ENCODE data around the gene CNTNAP2.
"Not testable (repeated sequence)": the region's sequence is repeated elsewhere in the genome, so short reads cannot be mapped to it uniquely, and the experiment has no call there.

Gene CNTNAP2

GRCh38 chr7:147106746-147107145 lies 990.1 kb downstream of the CNTNAP2 start:
- Mint-ChIP-seq H3K27me3 (no peaks in the 10 kb centered on the region), H3K36me3 (no peaks in the 10 kb centered on the region), H3K27ac (no peak overlapping the region), H3K4me1 (no peaks in the 10 kb centered on the region), H3K9me3 (peaks cover 5 to 9% of the 10 kb centered on the region in 2 donors), H3K4me3 (no peak overlapping the region)
- no peak for DNase-seq
- no peak for ATAC-seq (replicated peaks)

- not testable (repeated sequence) for H3K4me1 Mint-ChIP-seq; H3K36me3 Mint-ChIP-seq; H3K27ac Mint-ChIP-seq; DNase-seq; ATAC-seq (replicated peaks); H3K4me3 Mint-ChIP-seq; H3K27me3 Mint-ChIP-seq
- H3K9me3 Mint-ChIP-seq, result peaks cover 26 to 32% of the 10 kb centered on the region in 2 donors
Observed at GRCh38 chr7:147114525-147114924, 997.9 kb downstream of the CNTNAP2 start.

- peaks cover 0 to 4% of the 10 kb centered on the region in 2 donors for H3K9me3 Mint-ChIP-seq
- H3K27me3 Mint-ChIP-seq, result no peaks in the 10 kb centered on the region
- H3K27ac Mint-ChIP-seq, result no peak overlapping the region
- H3K4me1 Mint-ChIP-seq, result no peaks in the 10 kb centered on the region
- DNase-seq (no peak), ATAC-seq (replicated peaks) (no peak)
- H3K4me3 Mint-ChIP-seq, result no peak overlapping the region
- H3K36me3 Mint-ChIP-seq, result no peaks in the 10 kb centered on the region
Observed at GRCh38 chr7:147136352-147136751, 1019.8 kb downstream of the CNTNAP2 start.

- Mint-ChIP-seq H3K36me3 (no peaks in the 10 kb centered on the region), H3K27ac (no peak overlapping the region), H3K27me3 (no peaks in the 10 kb centered on the region), H3K9me3 (peaks cover 5 to 7% of the 10 kb centered on the region in 2 donors), H3K4me1 (no peaks in the 10 kb centered on the region), H3K4me3 (no peak overlapping the region)
- ATAC-seq (replicated peaks), result no peak
- no peak for DNase-seq
Observed at GRCh38 chr7:147145194-147145593, 1028.6 kb downstream of the CNTNAP2 start.

- Mint-ChIP-seq H3K27me3 (no peaks in the 10 kb centered on the region), H3K9me3 (peaks cover 5% of the 10 kb centered on the region in 2 donors), H3K4me3 (no peak overlapping the region), H3K27ac (no peak overlapping the region), H3K36me3 (no peaks in the 10 kb centered on the region), H3K4me1 (no peaks in the 10 kb centered on the region)
- no peak for ATAC-seq (replicated peaks)
- no peak for DNase-seq
Observed at GRCh38 chr7:147146169-147146568, 1029.6 kb downstream of the CNTNAP2 start.

- Mint-ChIP-seq H3K4me3 (no peak overlapping the region), H3K9me3 (peaks cover 0 to 5% of the 10 kb centered on the region in 2 donors), H3K27me3 (no peaks in the 10 kb centered on the region), H3K27ac (no peak overlapping the region), H3K36me3 (no peaks in the 10 kb centered on the region), H3K4me1 (no peaks in the 10 kb centered on the region)
- no peak for ATAC-seq (replicated peaks)
- no peak for DNase-seq
Observed at GRCh38 chr7:147151661-147152060, 1035.1 kb downstream of the CNTNAP2 start.

GRCh38 chr7:147153571-147153970 lies 1037.0 kb downstream of the CNTNAP2 start:
- H3K27me3 Mint-ChIP-seq, result no peaks in the 10 kb centered on the region
- no peaks in the 10 kb centered on the region for H3K36me3 Mint-ChIP-seq
- H3K9me3 Mint-ChIP-seq, result peaks cover 0 to 5% of the 10 kb centered on the region in 2 donors
- DNase-seq (no peak), ATAC-seq (replicated peaks) (no peak)
- H3K4me3 Mint-ChIP-seq, result no peak overlapping the region
- H3K27ac Mint-ChIP-seq, result no peak overlapping the region
- H3K4me1 Mint-ChIP-seq, result no peaks in the 10 kb centered on the region

- H3K27me3 Mint-ChIP-seq, result no peaks in the 10 kb centered on the region
- no peak overlapping the region for H3K27ac Mint-ChIP-seq
- no peaks in the 10 kb centered on the region for H3K36me3 Mint-ChIP-seq
- ATAC-seq (replicated peaks), result no peak
- peaks cover 1 to 7% of the 10 kb centered on the region in 2 donors for H3K9me3 Mint-ChIP-seq
- H3K4me1 Mint-ChIP-seq, result no peaks in the 10 kb centered on the region
- H3K4me3 Mint-ChIP-seq, result no peak overlapping the region
- DNase-seq, result no peak
Observed at GRCh38 chr7:147161405-147161804, 1044.8 kb downstream of the CNTNAP2 start.

GRCh38 chr7:147170341-147171012 lies 1053.9 kb downstream of the CNTNAP2 start:
- peaks cover 1 to 9% of the 10 kb centered on the region in 2 donors for H3K9me3 Mint-ChIP-seq
- ATAC-seq (replicated peaks), result no peak
- H3K4me3 Mint-ChIP-seq, result no peak overlapping the region

GRCh38 chr7:147171013-147171391 lies 1054.4 kb downstream of the CNTNAP2 start:
- Mint-ChIP-seq H3K4me3 (no peak overlapping the region), H3K4me1 (no peaks in the 10 kb centered on the region), H3K27me3 (no peaks in the 10 kb centered on the region), H3K27ac (no peak overlapping the region), H3K36me3 (no peaks in the 10 kb centered on the region), H3K9me3 (peaks cover 0 to 6% of the 10 kb centered on the region in 2 donors)
- no peak for ATAC-seq (replicated peaks)
- no peak for DNase-seq

More at GRCh38 chr7:147170341-147171012, 1053.9 kb downstream of the CNTNAP2 start:
- no peaks in the 10 kb centered on the region for H3K4me1 Mint-ChIP-seq
- DNase-seq, result no peak
- H3K27me3 Mint-ChIP-seq, result no peaks in the 10 kb centered on the region
- H3K36me3 Mint-ChIP-seq, result no peaks in the 10 kb centered on the region
- H3K27ac Mint-ChIP-seq, result no peak overlapping the region

GRCh38 chr7:147173883-147174282 lies 1057.3 kb downstream of the CNTNAP2 start:
- no peak for DNase-seq
- Mint-ChIP-seq H3K9me3 (peaks cover 0 to 6% of the 10 kb centered on the region in 2 donors), H3K4me3 (no peak overlapping the region), H3K27ac (no peak overlapping the region), H3K27me3 (no peaks in the 10 kb centered on the region), H3K36me3 (no peaks in the 10 kb centered on the region), H3K4me1 (no peaks in the 10 kb centered on the region)
- ATAC-seq (replicated peaks), result no peak

- DNase-seq, result no peak
Observed at GRCh38 chr7:147182874-147183273, 1066.3 kb downstream of the CNTNAP2 start.

GRCh38 chr7:147183276-147183675 lies 1066.7 kb downstream of the CNTNAP2 start:
- no peak overlapping the region for H3K27ac Mint-ChIP-seq

More at GRCh38 chr7:147182874-147183273, 1066.3 kb downstream of the CNTNAP2 start:
- peaks cover 2 to 9% of the 10 kb centered on the region in 2 donors for H3K9me3 Mint-ChIP-seq
- ATAC-seq (replicated peaks), result no peak
- H3K4me3 Mint-ChIP-seq, result no peak overlapping the region
- H3K27ac Mint-ChIP-seq, result no peak overlapping the region
- H3K27me3 Mint-ChIP-seq, result no peaks in the 10 kb centered on the region
- H3K4me1 Mint-ChIP-seq, result no peaks in the 10 kb centered on the region
- H3K36me3 Mint-ChIP-seq, result no peaks in the 10 kb centered on the region

GRCh38 chr7:147188467-147188866 lies 1071.9 kb downstream of the CNTNAP2 start:
- Mint-ChIP-seq H3K27me3 (no peaks in the 10 kb centered on the region), H3K4me3 (no peak overlapping the region), H3K9me3 (peaks cover 3 to 15% of the 10 kb centered on the region in 2 donors), H3K36me3 (no peaks in the 10 kb centered on the region), H3K4me1 (no peaks in the 10 kb centered on the region), H3K27ac (no peak overlapping the region)
- no peak for ATAC-seq (replicated peaks)
- no peak for DNase-seq

More at GRCh38 chr7:147183276-147183675, 1066.7 kb downstream of the CNTNAP2 start:
- ATAC-seq (replicated peaks) (no peak), DNase-seq (no peak)
- Mint-ChIP-seq H3K4me1 (no peaks in the 10 kb centered on the region), H3K27me3 (no peaks in the 10 kb centered on the region), H3K9me3 (peaks cover 2 to 9% of the 10 kb centered on the region in 2 donors), H3K4me3 (no peak overlapping the region), H3K36me3 (no peaks in the 10 kb centered on the region)

- ATAC-seq (replicated peaks), result no peak
- H3K4me1 Mint-ChIP-seq, result no peaks in the 10 kb centered on the region
- H3K9me3 Mint-ChIP-seq, result peaks cover 3 to 6% of the 10 kb centered on the region in 2 donors
- H3K4me3 Mint-ChIP-seq, result no peak overlapping the region
- no peak overlapping the region for H3K27ac Mint-ChIP-seq
- no peak for DNase-seq
- no peaks in the 10 kb centered on the region for H3K27me3 Mint-ChIP-seq
- no peaks in the 10 kb centered on the region for H3K36me3 Mint-ChIP-seq
Observed at GRCh38 chr7:147193476-147193875, 1076.9 kb downstream of the CNTNAP2 start.

Data from stimulated activated naive B cell treated with anti-CD40 and anti-IgM and Interleukin-4, amounts not matched to agents 10 μg/mL and 1 μg/mL and 100 μg/mL, for 72 hours (primary cell).